Left ventricle myocardium superior (tissue), 1 donor: ENCODE results near the gene FLOT2. TPM values are rescaled to one million over a fixed set of nuclear protein-coding genes. Genes with fewer than 3 reads are reported as not detected.

Source experiments
- microRNA-seq: library from miRNA; unstranded; fragments of <30 nt; microRNA quantifications from one replicate; pipeline ENCODE4 v1.2.0, GENCODE V29; 2020; ENCODE audit warnings: borderline number of aligned reads
- total RNA-seq: library from RNA; stranded (reverse); fragmentation: NEBNext Ultra II Directional; extraction: Animal tissue kit (Norgen Biotek cat#: 25700); gene quantifications from one replicate; pipeline ENCODE4 v1.2.1, GENCODE V29; 2021
- donor health status: DM: no; HTN: yes; CAD: no; lungs with severe emphysema.

The FLOT2 gene
- total RNA-seq, 1 donor from 2014 or later: 108 TPM

Small RNA genes lying within 50 kb of the gene (microRNA-seq; reads per million reads assigned to microRNA genes)
- gene MIR451B: not detected

Other genes starting within 250 kb of the FLOT2 start
- 30.7 TPM for gene SDF2, start 235.8 kb downstream of the FLOT2 start, total RNA-seq
- gene SUPT6H, start 235.5 kb downstream of the FLOT2 start, total RNA-seq: 46.0 TPM
- gene PROCA1, start 185.8 kb downstream of the FLOT2 start, total RNA-seq: 0.89 TPM
- gene RAB34, start 179.9 kb downstream of the FLOT2 start, total RNA-seq: 14.8 TPM
- 918 TPM for gene RPL23A, start 177.7 kb downstream of the FLOT2 start, total RNA-seq
- 2.6 TPM for gene TLCD1, start 171.5 kb downstream of the FLOT2 start, total RNA-seq
- gene NEK8, start 168.9 kb downstream of the FLOT2 start, total RNA-seq: 0.94 TPM
- gene TRAF4, start 153.7 kb downstream of the FLOT2 start, total RNA-seq: 4.2 TPM
- 16.8 TPM for gene FAM222B, start 54.9 kb downstream of the FLOT2 start, total RNA-seq
- 34.1 TPM for gene ERAL1, start 42.7 kb downstream of the FLOT2 start, total RNA-seq
- gene DHRS13, start 5.3 kb upstream of the FLOT2 start, total RNA-seq: 3.8 TPM
- 20.4 TPM for gene PHF12, start 53.8 kb upstream of the FLOT2 start, total RNA-seq
- gene SEZ6, start 108.3 kb upstream of the FLOT2 start, total RNA-seq: not detected
- 0.59 TPM for gene PIPOX, start 145.4 kb upstream of the FLOT2 start, total RNA-seq